Occipital lobe (tissue), 2 donors: ENCODE data around the gene ERMN. TPM values are rescaled to one million over a fixed set of nuclear protein-coding genes. Genes with fewer than 3 reads are reported as not detected.
"Not testable (repeated sequence)": the region's sequence is repeated elsewhere in the genome, so short reads cannot be mapped to it uniquely, and the experiment has no call there.

ENCODE experiments used
- DNase-seq: peaks from one replicate; lab custom pipeline; 2025; lab: John Stamatoyannopoulos, UW
- total RNA-seq: library from RNA; depleted of rRNA; stranded (reverse); fragments of >200 nt; gene quantifications from one replicate; pipeline ENCODE4 v1.2.3, GENCODE V29; 2014

ERMN gene
- total RNA-seq: 0.47 TPM

- DNase-seq: peak; percentile 35
Observed at GRCh38 chr2:157325786-157326185, at the start of gene ERMN. TSS of gene ERMN (minus strand) at chr2:157325824. CDS start at chr2:157325642, 182 bp downstream.

- no peak for DNase-seq
Observed at GRCh38 chr2:157375384-157375783, 49.8 kb upstream of the ERMN start.

GRCh38 chr2:157368508-157368907 is 42.9 kb upstream of the ERMN start:
- DNase-seq: not testable (repeated sequence)

GRCh38 chr2:157367704-157368103 is 42.1 kb upstream of the ERMN start:
- DNase-seq: no peak

- no peak for DNase-seq
Observed at GRCh38 chr2:157364257-157364974, 38.8 kb upstream of the ERMN start.

- DNase-seq: no peak
Observed at GRCh38 chr2:157363612-157364101, 38.0 kb upstream of the ERMN start.

- no peak for DNase-seq
Observed at GRCh38 chr2:157362627-157363026, 37.0 kb upstream of the ERMN start.

GRCh38 chr2:157361526-157361925 is 35.9 kb upstream of the ERMN start:
- DNase-seq: no peak

- DNase-seq: no peak
Observed at GRCh38 chr2:157359628-157360027, 34.0 kb upstream of the ERMN start.

- no peak for DNase-seq
Observed at GRCh38 chr2:157355618-157356017, 30.0 kb upstream of the ERMN start.

- no peak for DNase-seq
Observed at GRCh38 chr2:157349949-157350515, 24.4 kb upstream of the ERMN start.

- DNase-seq: no peak
Observed at GRCh38 chr2:157348291-157348921, 22.8 kb upstream of the ERMN start.

- DNase-seq: no peak
Observed at GRCh38 chr2:157345647-157346389, 20.2 kb upstream of the ERMN start.

GRCh38 chr2:157341381-157341780 is 15.8 kb upstream of the ERMN start:
- DNase-seq: not testable (repeated sequence)

- no peak for DNase-seq
Observed at GRCh38 chr2:157339965-157340655, 14.5 kb upstream of the ERMN start.

- no peak for DNase-seq
Observed at GRCh38 chr2:157337978-157338377, 12.4 kb upstream of the ERMN start.

- DNase-seq: no peak
Observed at GRCh38 chr2:157336137-157337010, 10.8 kb upstream of the ERMN start.

- DNase-seq: no peak
Observed at GRCh38 chr2:157334797-157335196, 9.2 kb upstream of the ERMN start.

GRCh38 chr2:157334335-157334734 is 8.7 kb upstream of the ERMN start:
- no peak for DNase-seq

- DNase-seq: no peak
Observed at GRCh38 chr2:157333304-157334047, 7.9 kb upstream of the ERMN start.
